DOHH2 (cell line): ENCODE data around the gene SLCO4C1.

Experiments used
- CTCF ChIP-seq: fragments of 200-600 bp; sonication (generic); IDR thresholded peaks from one replicate; pipeline ENCODE4 v1.5.1; 2014; ENCODE audit warnings: antibody characterized with exemption, mild to moderate bottlenecking, low read depth, low read length; ENCODE audit not compliant: poor library complexity, severe bottlenecking
- EZH2phosphoT487 ChIP-seq: fragments of 200-600 bp; sonication (generic); IDR thresholded peaks from 2 replicates; pipeline ENCODE4 v1.6.1; 2017; ENCODE audit warnings: borderline replicate concordance, mild to moderate bottlenecking, antibody characterized with exemption, low read length, moderate library complexity, mixed read lengths

- TF ChIP-seq CTCF (no peak), EZH2phosphoT487 (no peak)
Observed at GRCh38 chr5:102231693-102232619, 64.1 kb downstream of the SLCO4C1 start.
